ENCODE results near the gene MALRD1.

The MALRD1 gene

GRCh38 chr10:19710600-19710999, 662.0 kb downstream of the MALRD1 start:
- Histone ChIP-seq H3K27ac (ENCODE audit: low read depth, low read length, poor library complexity, severe bottlenecking) (no peak overlapping the region), H2AFZ (ENCODE audit: low read length) (no peak overlapping the region), H3K9me3 (ENCODE audit: low read length) (no peaks in the 10 kb centered on the region), H3K27me3 (ENCODE audit: insufficient read depth, low read length) (no peaks in the 10 kb centered on the region), H3K36me3 (ENCODE audit: insufficient read depth, low read length) (no peaks in the 10 kb centered on the region), H3K4me1 (ENCODE audit: insufficient read depth, low read length, severe bottlenecking) (no peaks in the 10 kb centered on the region), H4K20me1 (ENCODE audit: insufficient read depth, low read length) (no peaks in the 10 kb centered on the region), H3K4me3 (ENCODE audit: low read depth, low read length, poor library complexity, severe bottlenecking) (no peak overlapping the region), H3K9me2 (ENCODE audit: low read depth, low read length) (no peaks in the 10 kb centered on the region), H3K79me2 (ENCODE audit: insufficient read depth, low read length) (no peaks in the 10 kb centered on the region), H3F3A (ENCODE audit: insufficient read depth, low read length) (no peaks in the 10 kb centered on the region), H3K4me2 (ENCODE audit: low read length) (no peak overlapping the region), H3K9ac (ENCODE audit: low read length) (no peak overlapping the region)
- TF ChIP-seq EZH2 (IDR thresholded peaks at IDR 0.05; ENCODE audit: borderline replicate concordance, low read length): no peak
- TF ChIP-seq, protein P1, sequence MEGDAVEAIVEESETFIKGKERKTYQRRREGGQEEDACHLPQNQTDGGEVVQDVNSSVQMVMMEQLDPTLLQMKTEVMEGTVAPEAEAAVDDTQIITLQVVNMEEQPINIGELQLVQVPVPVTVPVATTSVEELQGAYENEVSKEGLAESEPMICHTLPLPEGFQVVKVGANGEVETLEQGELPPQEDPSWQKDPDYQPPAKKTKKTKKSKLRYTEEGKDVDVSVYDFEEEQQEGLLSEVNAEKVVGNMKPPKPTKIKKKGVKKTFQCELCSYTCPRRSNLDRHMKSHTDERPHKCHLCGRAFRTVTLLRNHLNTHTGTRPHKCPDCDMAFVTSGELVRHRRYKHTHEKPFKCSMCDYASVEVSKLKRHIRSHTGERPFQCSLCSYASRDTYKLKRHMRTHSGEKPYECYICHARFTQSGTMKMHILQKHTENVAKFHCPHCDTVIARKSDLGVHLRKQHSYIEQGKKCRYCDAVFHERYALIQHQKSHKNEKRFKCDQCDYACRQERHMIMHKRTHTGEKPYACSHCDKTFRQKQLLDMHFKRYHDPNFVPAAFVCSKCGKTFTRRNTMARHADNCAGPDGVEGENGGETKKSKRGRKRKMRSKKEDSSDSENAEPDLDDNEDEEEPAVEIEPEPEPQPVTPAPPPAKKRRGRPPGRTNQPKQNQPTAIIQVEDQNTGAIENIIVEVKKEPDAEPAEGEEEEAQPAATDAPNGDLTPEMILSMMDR (IDR thresholded peaks at IDR 0.05; ENCODE audit: low read length): no peak

DNA sequence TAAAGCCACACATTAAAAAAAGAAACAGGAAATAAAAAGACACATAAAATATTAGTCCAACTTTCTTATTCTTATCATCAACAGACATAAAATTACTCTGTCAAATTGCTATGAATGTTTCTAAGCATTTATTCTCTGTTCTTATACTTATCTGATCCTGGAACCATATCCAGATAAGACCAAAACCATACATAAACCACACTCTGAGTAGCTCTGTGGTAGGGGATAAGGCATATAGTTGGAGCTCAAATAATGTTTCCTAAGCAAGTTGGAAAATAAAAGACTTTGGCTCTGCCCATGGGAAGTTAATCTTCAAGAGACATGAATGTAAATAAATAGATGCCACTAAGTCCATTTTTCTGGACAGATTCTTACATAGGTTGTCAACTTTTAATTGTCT, 664.6 kb downstream of the MALRD1 start:
- H3K36me3 ChIP-seq (ENCODE audit: insufficient read depth, low read length): no peaks in the 10 kb centered on the region
- H3K9ac ChIP-seq (ENCODE audit: low read length): no peak overlapping the region
- H3K9me3 ChIP-seq (ENCODE audit: low read length): no peaks in the 10 kb centered on the region
- no peak overlapping the region for H3K4me2 ChIP-seq (ENCODE audit: low read length)
- no peaks in the 10 kb centered on the region for H3K79me2 ChIP-seq (ENCODE audit: insufficient read depth, low read length)
- no peak overlapping the region for H3K27ac ChIP-seq (ENCODE audit: low read depth, low read length, poor library complexity, severe bottlenecking)
- H3K27me3 ChIP-seq (ENCODE audit: insufficient read depth, low read length): no peaks in the 10 kb centered on the region
- H2AFZ ChIP-seq (ENCODE audit: low read length): no peak overlapping the region
- no peaks in the 10 kb centered on the region for H4K20me1 ChIP-seq (ENCODE audit: insufficient read depth, low read length)
- H3K4me1 ChIP-seq (ENCODE audit: insufficient read depth, low read length, severe bottlenecking): no peaks in the 10 kb centered on the region
- no peak for TF ChIP-seq EZH2 (IDR thresholded peaks at IDR 0.05; ENCODE audit: borderline replicate concordance, low read length)
- TF ChIP-seq, protein P1 (IDR thresholded peaks at IDR 0.05; ENCODE audit: low read length): no peak
- H3F3A ChIP-seq (ENCODE audit: insufficient read depth, low read length): no peaks in the 10 kb centered on the region
- no peak overlapping the region for H3K4me3 ChIP-seq (ENCODE audit: low read depth, low read length, poor library complexity, severe bottlenecking)
- H3K9me2 ChIP-seq (ENCODE audit: low read depth, low read length): no peaks in the 10 kb centered on the region

- no peaks in the 10 kb centered on the region for H3K36me3 ChIP-seq (ENCODE audit: insufficient read depth, low read length)
Observed at GRCh38 chr10:19713800-19714525, 665.4 kb downstream of the MALRD1 start.

More at GRCh38 chr10:19713800-19714525, 665.4 kb downstream of the MALRD1 start:
- H4K20me1 ChIP-seq (ENCODE audit: insufficient read depth, low read length): no peaks in the 10 kb centered on the region
- H3K9ac ChIP-seq (ENCODE audit: low read length): no peak overlapping the region
- H2AFZ ChIP-seq (ENCODE audit: low read length): no peak overlapping the region
- no peaks in the 10 kb centered on the region for H3K9me3 ChIP-seq (ENCODE audit: low read length)
- no peaks in the 10 kb centered on the region for H3K4me1 ChIP-seq (ENCODE audit: insufficient read depth, low read length, severe bottlenecking)
- H3K4me3 ChIP-seq (ENCODE audit: low read depth, low read length, poor library complexity, severe bottlenecking): no peak overlapping the region
- no peaks in the 10 kb centered on the region for H3F3A ChIP-seq (ENCODE audit: insufficient read depth, low read length)
- TF ChIP-seq, protein P1 (IDR thresholded peaks at IDR 0.05; ENCODE audit: low read length): peak; percentile 31; the same call in 1 of the 2 replicates
- TF ChIP-seq EZH2 (IDR thresholded peaks at IDR 0.05; ENCODE audit: borderline replicate concordance, low read length): no peak
- no peak overlapping the region for H3K27ac ChIP-seq (ENCODE audit: low read depth, low read length, poor library complexity, severe bottlenecking)
- H3K4me2 ChIP-seq (ENCODE audit: low read length): no peak overlapping the region
- H3K27me3 ChIP-seq (ENCODE audit: insufficient read depth, low read length): no peaks in the 10 kb centered on the region
- H3K79me2 ChIP-seq (ENCODE audit: insufficient read depth, low read length): no peaks in the 10 kb centered on the region
- no peaks in the 10 kb centered on the region for H3K9me2 ChIP-seq (ENCODE audit: low read depth, low read length)

Measured in OCI-LY1 (cell line).